Placental epithelial cell (primary cell): ENCODE data around the gene CPT2. TPM values are rescaled to one million over a fixed set of nuclear protein-coding genes. Genes with fewer than 3 reads are reported as not detected.

Experiments
- total RNA-seq: library from RNA; depleted of rRNA; stranded (reverse); fragments of >200 nt; gene quantifications from 2 replicates; pipeline ENCODE4 v1.2.3, GENCODE V29; 2012

The CPT2 gene
- 16.5 and 17.8 TPM in 2 replicates for total RNA-seq

DNA sequence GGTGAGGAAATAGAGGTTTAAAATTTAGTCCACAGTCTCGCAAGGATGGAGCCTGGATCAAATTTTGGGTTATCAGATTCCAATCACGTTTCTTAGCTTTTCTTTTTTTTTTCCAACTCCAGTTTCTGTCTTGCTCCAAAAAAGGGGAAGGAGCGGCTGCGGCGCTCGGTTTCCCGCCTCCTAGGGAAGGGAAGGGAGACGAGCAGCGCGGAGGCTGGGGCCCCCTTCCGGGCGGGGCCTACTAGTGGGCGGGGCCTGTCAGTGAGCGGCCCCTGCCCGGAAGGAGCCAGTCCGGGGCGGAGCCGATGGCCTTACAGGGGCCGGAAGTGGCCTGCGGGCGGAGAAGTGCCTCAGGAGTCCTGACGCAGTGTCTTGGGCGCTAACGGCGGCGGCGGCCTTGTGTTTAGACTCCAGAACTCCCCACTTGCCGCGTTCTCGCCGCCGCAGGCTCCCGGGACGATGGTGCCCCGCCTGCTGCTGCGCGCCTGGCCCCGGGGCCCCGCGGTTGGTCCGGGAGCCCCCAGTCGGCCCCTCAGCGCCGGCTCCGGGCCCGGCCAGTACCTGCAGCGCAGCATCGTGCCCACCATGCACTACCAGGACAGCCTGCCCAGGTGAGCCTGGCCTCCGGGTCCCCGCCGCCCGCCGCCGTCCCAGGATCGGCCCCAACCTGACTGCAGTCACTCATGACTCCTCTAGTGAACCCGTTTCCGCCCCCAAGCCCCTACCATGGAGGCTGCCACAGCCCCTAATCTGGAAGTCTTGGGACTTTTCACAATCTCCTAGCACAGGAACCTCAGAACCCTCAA is at the start of gene CPT2:
TSS of gene CPT2 (plus strand) at position 340 of the 806 bp plus-strand sequence. CDS start at position 460, 120 bp downstream.

DNA sequence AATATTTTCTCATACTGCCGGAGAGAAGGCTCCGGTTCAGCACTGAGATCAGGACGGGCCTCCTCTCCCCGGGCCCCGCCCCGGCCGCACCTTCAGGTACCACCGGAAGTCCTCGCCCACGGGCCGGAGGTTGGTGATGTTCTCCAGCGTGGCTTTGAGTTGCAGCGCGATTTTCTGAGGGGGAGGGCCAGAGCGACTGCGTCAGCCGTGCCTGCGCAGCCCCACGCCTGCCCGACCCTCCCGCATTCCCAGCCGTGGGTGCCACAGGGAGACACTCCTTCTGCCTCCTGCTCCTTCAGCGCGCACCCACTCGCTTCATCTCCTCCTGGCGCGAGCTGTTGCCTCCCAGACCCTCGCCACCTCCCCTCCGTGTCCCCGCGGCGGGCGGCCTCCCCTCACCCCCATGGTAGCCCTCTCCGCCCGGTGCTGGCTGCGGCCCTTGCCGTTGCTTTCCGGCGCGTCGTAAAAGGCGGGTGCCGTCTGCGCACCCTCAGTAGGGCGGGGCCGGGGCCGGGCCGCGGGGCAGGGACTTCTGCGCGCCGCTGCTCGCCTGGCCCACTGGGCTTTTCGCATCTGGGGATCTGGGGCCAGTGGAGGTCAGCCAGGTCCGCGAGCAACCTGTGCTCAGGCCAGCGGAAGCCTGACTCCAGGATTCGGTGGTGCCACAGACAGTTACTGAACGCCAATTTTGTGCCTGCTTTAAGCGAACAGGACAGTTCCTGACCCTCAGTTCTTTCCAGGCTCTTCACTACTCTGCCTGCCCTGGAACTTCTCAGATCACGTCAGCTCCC is 23.7 kb downstream of the CPT2 start, which contains the start of gene CZIB:
TSS of gene CZIB (minus strand) at position 464 of the 791 bp plus-strand sequence. CDS start at position 405, 59 bp downstream.

DNA sequence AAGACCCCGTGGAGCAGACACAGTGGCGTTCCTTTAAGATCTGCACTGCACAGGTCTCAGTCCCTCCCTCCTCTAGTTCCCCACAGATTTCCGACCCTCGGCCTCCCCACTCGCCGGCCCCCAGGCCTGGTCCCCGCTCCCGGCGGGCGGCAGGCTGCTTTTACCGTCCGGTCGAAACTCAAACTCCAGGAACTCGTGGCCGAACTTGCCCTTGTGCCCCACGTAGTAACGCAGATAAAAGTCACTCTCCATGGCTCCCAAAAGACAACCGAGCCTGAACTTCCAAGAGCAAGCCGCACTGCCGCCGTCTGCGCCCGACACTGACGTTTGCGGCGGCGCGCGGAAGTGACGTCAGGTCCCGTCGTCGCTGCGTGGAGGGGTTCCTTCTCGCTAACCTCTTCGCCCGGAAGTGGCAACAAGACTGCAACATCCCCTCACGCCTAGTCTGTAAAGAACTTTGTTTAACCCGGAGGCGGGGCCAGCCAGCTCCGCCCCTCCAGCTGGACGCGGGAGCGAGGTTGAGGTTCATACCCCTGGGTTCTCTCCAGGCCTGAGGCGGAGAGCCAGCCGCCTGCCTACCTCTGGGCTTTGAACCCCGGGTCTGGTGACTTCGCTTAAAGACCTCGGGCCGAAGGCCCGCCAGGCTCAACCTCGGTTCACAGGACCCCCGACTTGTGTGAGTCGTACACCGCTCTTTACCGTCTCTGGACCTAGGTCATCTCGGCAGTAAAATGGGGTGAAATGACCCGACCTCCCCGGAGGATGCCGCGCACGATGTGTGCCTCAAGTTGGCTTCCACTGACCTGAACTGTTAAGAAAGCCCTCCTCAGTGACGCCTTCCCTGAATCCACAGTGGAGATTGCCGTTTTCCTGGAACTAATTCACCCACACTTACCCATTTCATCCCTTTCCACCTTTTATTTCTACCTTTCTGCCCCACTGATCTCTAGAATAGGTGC is 41.9 kb downstream of the CPT2 start, which contains the start of gene MAGOH:
TSS of gene MAGOH (minus strand) at position 322 of the 959 bp plus-strand sequence. CDS start at position 252, 70 bp downstream.

Other genes starting within 250 kb of the CPT2 start
- 0.11 and 0.39 TPM in 2 replicates for gene PODN, start 134.6 kb upstream of the CPT2 start, total RNA-seq
- not detected in 2 replicates for gene SLC1A7, start 54.2 kb upstream of the CPT2 start, total RNA-seq
- gene CZIB, start 23.8 kb downstream of the CPT2 start, total RNA-seq = 34.2 and 35.2 TPM in 2 replicates
- 23.2 and 23.4 TPM in 2 replicates for gene MAGOH, start 41.7 kb downstream of the CPT2 start, total RNA-seq
- gene LRP8, start 131.2 kb downstream of the CPT2 start, total RNA-seq = 0.79 and 7.9 TPM in 2 replicates